ENCODE results near the gene NTM. TPM values are rescaled to one million over a fixed set of nuclear protein-coding genes. Genes with fewer than 3 reads are reported as not detected.

NTM gene
- polyA plus RNA-seq, 4 donors = 0.94 to 3.1 (median 1.4) TPM; not detected in 1

GRCh38 chr11:131822506-131822905, 452.1 kb downstream of the NTM start:
- WGBS, 3 donors = 20 to 27% (median 22%) methylated on average over 6 of the region's 6 CpGs
- H3K27me3 ChIP-seq (ENCODE audit: control insufficient read depth in 3 of 3, insufficient read depth in 3 of 3, low read length in 3 of 3) = no peaks in the 10 kb centered on the region
- H3K4me3 ChIP-seq (ENCODE audit: low read depth in 1 of 3, low read length in 3 of 3) = no peak overlapping the region
- H3K27ac ChIP-seq (ENCODE audit: low read depth in 1 of 3, low read length in 2 of 3) = no peak overlapping the region
- H3K4me1 ChIP-seq (ENCODE audit: control insufficient read depth in 3 of 3, insufficient read depth in 2 of 3, low read depth in 1 of 3, low read length in 2 of 3) = no peaks in the 10 kb centered on the region
- DNase-seq (no peak), FAIRE-seq (no peak)
- no peaks in the 10 kb centered on the region for H3K9me3 ChIP-seq (ENCODE audit: control insufficient read depth in 2 of 2, insufficient read depth in 1 of 2, low read depth in 1 of 2, low read length in 1 of 2)
- no peaks in the 10 kb centered on the region for H3K36me3 ChIP-seq (ENCODE audit: control insufficient read depth in 3 of 3, insufficient read depth in 2 of 3, low read depth in 1 of 3, low read length in 3 of 3)

GRCh38 chr11:131823772-131824171, 453.4 kb downstream of the NTM start:
- FAIRE-seq (no peak), DNase-seq (no peak)
- no peaks in the 10 kb centered on the region for H3K4me1 ChIP-seq (ENCODE audit: control insufficient read depth in 3 of 3, insufficient read depth in 2 of 3, low read depth in 1 of 3, low read length in 2 of 3)
- no peaks in the 10 kb centered on the region for H3K36me3 ChIP-seq (ENCODE audit: control insufficient read depth in 3 of 3, insufficient read depth in 2 of 3, low read depth in 1 of 3, low read length in 3 of 3)
- no peak overlapping the region for H3K27ac ChIP-seq (ENCODE audit: low read depth in 1 of 3, low read length in 2 of 3)
- 61 to 71% (median 66%) methylated on average over 2 of the region's 2 CpGs for WGBS, 3 donors
- H3K4me3 ChIP-seq (ENCODE audit: low read depth in 1 of 3, low read length in 3 of 3) = no peak overlapping the region
- H3K9me3 ChIP-seq (ENCODE audit: control insufficient read depth in 2 of 2, insufficient read depth in 1 of 2, low read depth in 1 of 2, low read length in 1 of 2) = no peaks in the 10 kb centered on the region
- H3K27me3 ChIP-seq (ENCODE audit: control insufficient read depth in 3 of 3, insufficient read depth in 3 of 3, low read length in 3 of 3) = no peaks in the 10 kb centered on the region

- Histone ChIP-seq H3K9me3 (ENCODE audit: control insufficient read depth in 2 of 2, insufficient read depth in 1 of 2, low read depth in 1 of 2, low read length in 1 of 2) (no peaks in the 10 kb centered on the region), H3K4me3 (ENCODE audit: low read depth in 1 of 3, low read length in 3 of 3) (no peak overlapping the region), H3K36me3 (ENCODE audit: control insufficient read depth in 3 of 3, insufficient read depth in 2 of 3, low read depth in 1 of 3, low read length in 3 of 3) (no peaks in the 10 kb centered on the region), H3K4me1 (ENCODE audit: control insufficient read depth in 3 of 3, insufficient read depth in 2 of 3, low read depth in 1 of 3, low read length in 2 of 3) (no peaks in the 10 kb centered on the region), H3K27ac (ENCODE audit: low read depth in 1 of 3, low read length in 2 of 3) (no peak overlapping the region), H3K27me3 (ENCODE audit: control insufficient read depth in 3 of 3, insufficient read depth in 3 of 3, low read length in 3 of 3) (no peaks in the 10 kb centered on the region)
- WGBS, 3 donors = 60 to 87% (median 63%) methylated on average over 3 of the region's 3 CpGs
- no peak for DNase-seq
- FAIRE-seq = no peak
Measured at GRCh38 chr11:131824771-131825170, 454.4 kb downstream of the NTM start.

GRCh38 chr11:131827430-131827829, 457.0 kb downstream of the NTM start:
- DNase-seq (no peak), FAIRE-seq (no peak)
- H3K4me1 ChIP-seq (ENCODE audit: control insufficient read depth in 3 of 3, insufficient read depth in 2 of 3, low read depth in 1 of 3, low read length in 2 of 3) = no peaks in the 10 kb centered on the region
- no peaks in the 10 kb centered on the region for H3K36me3 ChIP-seq (ENCODE audit: control insufficient read depth in 3 of 3, insufficient read depth in 2 of 3, low read depth in 1 of 3, low read length in 3 of 3)
- no peak overlapping the region for H3K4me3 ChIP-seq (ENCODE audit: low read depth in 1 of 3, low read length in 3 of 3)
- WGBS, 3 donors = 64 to 88% (median 71%) methylated on average over 1 of the region's 1 CpG
- H3K9me3 ChIP-seq (ENCODE audit: control insufficient read depth in 2 of 2, insufficient read depth in 1 of 2, low read depth in 1 of 2, low read length in 1 of 2) = no peaks in the 10 kb centered on the region
- H3K27ac ChIP-seq (ENCODE audit: low read depth in 1 of 3, low read length in 2 of 3) = no peak overlapping the region
- no peaks in the 10 kb centered on the region for H3K27me3 ChIP-seq (ENCODE audit: control insufficient read depth in 3 of 3, insufficient read depth in 3 of 3, low read length in 3 of 3)

GRCh38 chr11:131829725-131830124, 459.3 kb downstream of the NTM start:
- DNase-seq = no peak
- peaks cover 0 to 1% (median 0%) of the 10 kb centered on the region in 3 donors for H3K27me3 ChIP-seq (ENCODE audit: control insufficient read depth in 3 of 3, insufficient read depth in 3 of 3, low read length in 3 of 3)
- no peak overlapping the region for H3K4me3 ChIP-seq (ENCODE audit: low read depth in 1 of 3, low read length in 3 of 3)
- H3K36me3 ChIP-seq (ENCODE audit: control insufficient read depth in 3 of 3, insufficient read depth in 2 of 3, low read depth in 1 of 3, low read length in 3 of 3) = no peaks in the 10 kb centered on the region
- H3K9me3 ChIP-seq (ENCODE audit: control insufficient read depth in 2 of 2, insufficient read depth in 1 of 2, low read depth in 1 of 2, low read length in 1 of 2) = no peaks in the 10 kb centered on the region
- FAIRE-seq = no peak
- 85 to 94% (median 87%) methylated on average over 1 of the region's 1 CpG for WGBS, 3 donors
- no peaks in the 10 kb centered on the region for H3K4me1 ChIP-seq (ENCODE audit: control insufficient read depth in 3 of 3, insufficient read depth in 2 of 3, low read depth in 1 of 3, low read length in 2 of 3)
- no peak overlapping the region for H3K27ac ChIP-seq (ENCODE audit: low read depth in 1 of 3, low read length in 2 of 3)

GRCh38 chr11:131832079-131832478, 461.7 kb downstream of the NTM start:
- Histone ChIP-seq H3K27me3 (ENCODE audit: control insufficient read depth in 3 of 3, insufficient read depth in 3 of 3, low read length in 3 of 3) (peaks cover 0 to 1% (median 0%) of the 10 kb centered on the region in 3 donors), H3K36me3 (ENCODE audit: control insufficient read depth in 3 of 3, insufficient read depth in 2 of 3, low read depth in 1 of 3, low read length in 3 of 3) (no peaks in the 10 kb centered on the region), H3K9me3 (ENCODE audit: control insufficient read depth in 2 of 2, insufficient read depth in 1 of 2, low read depth in 1 of 2, low read length in 1 of 2) (no peaks in the 10 kb centered on the region), H3K4me3 (ENCODE audit: low read depth in 1 of 3, low read length in 3 of 3) (no peak overlapping the region), H3K27ac (ENCODE audit: low read depth in 1 of 3, low read length in 2 of 3) (no peak overlapping the region), H3K4me1 (ENCODE audit: control insufficient read depth in 3 of 3, insufficient read depth in 2 of 3, low read depth in 1 of 3, low read length in 2 of 3) (no peaks in the 10 kb centered on the region)
- DNase-seq = no peak
- 52 to 56% (median 52%) methylated on average over 4 of the region's 4 CpGs for WGBS, 3 donors
- no peak for FAIRE-seq

GRCh38 chr11:131833366-131833765, 463.0 kb downstream of the NTM start:
- Histone ChIP-seq H3K4me1 (ENCODE audit: control insufficient read depth in 3 of 3, insufficient read depth in 2 of 3, low read depth in 1 of 3, low read length in 2 of 3) (no peaks in the 10 kb centered on the region), H3K4me3 (ENCODE audit: low read depth in 1 of 3, low read length in 3 of 3) (no peak overlapping the region), H3K36me3 (ENCODE audit: control insufficient read depth in 3 of 3, insufficient read depth in 2 of 3, low read depth in 1 of 3, low read length in 3 of 3) (no peaks in the 10 kb centered on the region), H3K27ac (ENCODE audit: low read depth in 1 of 3, low read length in 2 of 3) (no peak overlapping the region), H3K9me3 (ENCODE audit: control insufficient read depth in 2 of 2, insufficient read depth in 1 of 2, low read depth in 1 of 2, low read length in 1 of 2) (no peaks in the 10 kb centered on the region), H3K27me3 (ENCODE audit: control insufficient read depth in 3 of 3, insufficient read depth in 3 of 3, low read length in 3 of 3) (peaks cover 0 to 1% (median 0%) of the 10 kb centered on the region in 3 donors)
- 44 to 78% (median 60%) methylated on average over 2 of the region's 2 CpGs for WGBS, 3 donors
- FAIRE-seq (no peak), DNase-seq (no peak)

- H3K27ac ChIP-seq (ENCODE audit: low read depth in 1 of 3, low read length in 2 of 3) = no peak overlapping the region
- DNase-seq (no peak), FAIRE-seq (no peak)
- 86 to 91% (median 87%) methylated on average over 14 of the region's 14 CpGs for WGBS, 3 donors
- no peaks in the 10 kb centered on the region for H3K36me3 ChIP-seq (ENCODE audit: control insufficient read depth in 3 of 3, insufficient read depth in 2 of 3, low read depth in 1 of 3, low read length in 3 of 3)
- no peak overlapping the region for H3K4me3 ChIP-seq (ENCODE audit: low read depth in 1 of 3, low read length in 3 of 3)
- H3K4me1 ChIP-seq (ENCODE audit: control insufficient read depth in 3 of 3, insufficient read depth in 2 of 3, low read depth in 1 of 3, low read length in 2 of 3) = no peaks in the 10 kb centered on the region
- H3K27me3 ChIP-seq (ENCODE audit: control insufficient read depth in 3 of 3, insufficient read depth in 3 of 3, low read length in 3 of 3) = peaks cover 0 to 1% (median 0%) of the 10 kb centered on the region in 3 donors
- H3K9me3 ChIP-seq (ENCODE audit: control insufficient read depth in 2 of 2, insufficient read depth in 1 of 2, low read depth in 1 of 2, low read length in 1 of 2) = no peaks in the 10 kb centered on the region
Measured at GRCh38 chr11:131837562-131837961, 467.1 kb downstream of the NTM start.

- no peak for FAIRE-seq
- no peak overlapping the region for H3K27ac ChIP-seq (ENCODE audit: low read depth in 1 of 3, low read length in 2 of 3)
Measured at GRCh38 chr11:131838016-131838415, 467.6 kb downstream of the NTM start.

More at GRCh38 chr11:131838016-131838415, 467.6 kb downstream of the NTM start:
- Histone ChIP-seq H3K27me3 (ENCODE audit: control insufficient read depth in 3 of 3, insufficient read depth in 3 of 3, low read length in 3 of 3) (peaks cover 0 to 1% (median 0%) of the 10 kb centered on the region in 3 donors), H3K36me3 (ENCODE audit: control insufficient read depth in 3 of 3, insufficient read depth in 2 of 3, low read depth in 1 of 3, low read length in 3 of 3) (no peaks in the 10 kb centered on the region), H3K4me1 (ENCODE audit: control insufficient read depth in 3 of 3, insufficient read depth in 2 of 3, low read depth in 1 of 3, low read length in 2 of 3) (no peaks in the 10 kb centered on the region), H3K4me3 (ENCODE audit: low read depth in 1 of 3, low read length in 3 of 3) (no peak overlapping the region), H3K9me3 (ENCODE audit: control insufficient read depth in 2 of 2, insufficient read depth in 1 of 2, low read depth in 1 of 2, low read length in 1 of 2) (no peaks in the 10 kb centered on the region)
- WGBS, 3 donors = 85 to 90% (median 86%) methylated on average over 12 of the region's 12 CpGs
- DNase-seq = no peak

Measured in small intestine (tissue), 7 donors.